Pancreas (tissue), 10 donors: ENCODE results near the gene C10orf67. TPM values are rescaled to one million over a fixed set of nuclear protein-coding genes. Genes with fewer than 3 reads are reported as not detected.

Source experiments
- ATAC-seq, 4 donors: fragments of 200-7000 bp; cut with Tn5 transposase; one replicate each; pipeline versions ENCODE4 v1.8.0 to v1.9.1; 2020; ENCODE audit warnings: mild to moderate bottlenecking in 4 of 4, moderate library complexity in 4 of 4
- DNase-seq, 6 donors: peaks; one replicate each; pipeline ENCODE4 v3.0.0-alpha.2; 2020
- FAIRE-seq: peaks from 2 replicates; lab custom pipeline; 2012; peaks lifted over from hg19 to GRCh38; lab: Jason Lieb, UNC
- H3K27ac ChIP-seq, 4 donors: fragments of 200-600 bp; sonication (generic); 1 replicate in 3 of 4; 2 replicates in 1 of 4; pipeline versions ENCODE4 v1.5.0 to v1.8.0; 2020
- H3K27me3 ChIP-seq, 4 donors: fragments of 200-600 bp; one replicate each; pipeline ENCODE4 v1.8.0; 2021
- H3K36me3 ChIP-seq, 3 donors: fragments of 200-600 bp; sonication (generic) in 1 of 3; one replicate each; pipeline versions ENCODE4 v1.5.0 to v1.8.0; 2020 to 2021
- H3K4me1 ChIP-seq, 3 donors: fragments of 200-600 bp; one replicate each; pipeline ENCODE4 v1.8.0; 2021
- H3K4me3 ChIP-seq, 4 donors: fragments of 200-600 bp; sonication (generic) in 2 of 4; one replicate each; pipeline versions ENCODE4 v1.5.0 to v1.8.0; 2020 to 2021
- H3K9me3 ChIP-seq, 4 donors: fragments of 200-600 bp; one replicate each; pipeline ENCODE4 v1.8.0; 2021
- WGBS, 2 donors: extraction: QIAGEN DNeasy Blood & Tissue Kit; methylation state at CpG; one replicate each; pipeline ENCODE4 v1.1.7; 2013; 5-methylcytosine and 5-hydroxymethylcytosine counted together
- intact Hi-C, 3 donors: fragments of 100-400 bp; cut with DNase I; formaldehyde crosslinking; loops; one replicate each; pipeline versions ENCODE4 v1.11.1 to v1.14.2; 2022
- polyA plus RNA-seq, 2 donors: library from polyadenylated mRNA; stranded (reverse); fragments of 200-250 nt; gene quantifications; one replicate each; pipeline ENCODE4 v1.2.3, GENCODE V29; 2013
- total RNA-seq, 6 donors: library from RNA; stranded (reverse); fragmentation: NEBNext Ultra II Directional in 4 of 6; extraction: Animal tissue kit (Norgen Biotek cat#: 25700) in 4 of 6; gene quantifications; one replicate each; pipeline versions ENCODE4 v1.2.1 to v1.2.4, GENCODE V29; 2021 to 2023
- TF ChIP-seq, protein P1 (sequence below), 4 donors: fragments of 200-600 bp; sonication (generic) in 3 of 4; IDR thresholded peaks; one replicate each; pipeline versions ENCODE4 v1.5.0 to v1.8.0; 2021; ENCODE audit warnings: antibody characterized with exemption in 4 of 4
- donor health status: healthy with polysubstance abuse.
- donor health status: DM: no; HTN: no; CAD: no; lungs with moderate emphysema.
- donor health status: DM: no; HTN: no; CAD: no.
- donor health status: control.
- donor health status: control.
- donor health status: Bipolar disorder and iron deficiency.
- donor health status: DM: yes; HTN: yes; CAD: no.
- donor health status: DM: no; HTN: no; CAD: no.
- donor health status: DM: no; HTN: no; CAD: no.
- donor health status: DM: yes; HTN: yes; CAD: no.

C10orf67 gene
- total and polyA plus RNA-seq, 8 donors = 0.02 to 0.16 (median 0.08) TPM; not detected in 3

DNA sequence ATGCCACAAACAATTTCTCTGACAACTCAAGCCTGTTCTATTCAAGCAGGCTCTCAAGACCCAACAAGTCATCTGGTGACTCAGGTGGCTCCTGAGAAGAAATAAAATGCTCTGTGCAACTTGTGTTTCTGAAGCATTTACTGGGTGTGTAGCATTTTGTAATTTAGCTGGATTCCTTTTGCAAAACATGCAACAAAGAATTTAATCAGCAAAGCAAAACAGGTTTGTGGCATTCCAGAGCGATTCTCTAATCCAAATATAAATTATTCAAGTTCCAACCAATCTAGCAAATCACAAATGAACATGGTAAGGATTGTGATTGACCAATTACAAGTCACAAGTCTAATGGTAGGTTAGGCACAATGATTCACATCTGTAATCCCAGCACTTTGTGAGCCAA is 39.8 kb upstream of the C10orf67 start:
- DNase-seq (no peak), ATAC-seq (no peak), FAIRE-seq (no peak)
- 57 to 71% methylated on average over 1 of the region's 1 CpG for WGBS, 2 donors
- Histone ChIP-seq H3K27ac (no peak overlapping the region), H3K4me1 (no peaks in the 10 kb centered on the region), H3K9me3 (no peaks in the 10 kb centered on the region), H3K36me3 (no peaks in the 10 kb centered on the region), H3K4me3 (no peak overlapping the region), H3K27me3 (no peaks in the 10 kb centered on the region)
- intact Hi-C loops = no loop called here
- TF ChIP-seq, protein P1, sequence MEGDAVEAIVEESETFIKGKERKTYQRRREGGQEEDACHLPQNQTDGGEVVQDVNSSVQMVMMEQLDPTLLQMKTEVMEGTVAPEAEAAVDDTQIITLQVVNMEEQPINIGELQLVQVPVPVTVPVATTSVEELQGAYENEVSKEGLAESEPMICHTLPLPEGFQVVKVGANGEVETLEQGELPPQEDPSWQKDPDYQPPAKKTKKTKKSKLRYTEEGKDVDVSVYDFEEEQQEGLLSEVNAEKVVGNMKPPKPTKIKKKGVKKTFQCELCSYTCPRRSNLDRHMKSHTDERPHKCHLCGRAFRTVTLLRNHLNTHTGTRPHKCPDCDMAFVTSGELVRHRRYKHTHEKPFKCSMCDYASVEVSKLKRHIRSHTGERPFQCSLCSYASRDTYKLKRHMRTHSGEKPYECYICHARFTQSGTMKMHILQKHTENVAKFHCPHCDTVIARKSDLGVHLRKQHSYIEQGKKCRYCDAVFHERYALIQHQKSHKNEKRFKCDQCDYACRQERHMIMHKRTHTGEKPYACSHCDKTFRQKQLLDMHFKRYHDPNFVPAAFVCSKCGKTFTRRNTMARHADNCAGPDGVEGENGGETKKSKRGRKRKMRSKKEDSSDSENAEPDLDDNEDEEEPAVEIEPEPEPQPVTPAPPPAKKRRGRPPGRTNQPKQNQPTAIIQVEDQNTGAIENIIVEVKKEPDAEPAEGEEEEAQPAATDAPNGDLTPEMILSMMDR (IDR thresholded peaks at IDR 0.05) = no peak

DNA sequence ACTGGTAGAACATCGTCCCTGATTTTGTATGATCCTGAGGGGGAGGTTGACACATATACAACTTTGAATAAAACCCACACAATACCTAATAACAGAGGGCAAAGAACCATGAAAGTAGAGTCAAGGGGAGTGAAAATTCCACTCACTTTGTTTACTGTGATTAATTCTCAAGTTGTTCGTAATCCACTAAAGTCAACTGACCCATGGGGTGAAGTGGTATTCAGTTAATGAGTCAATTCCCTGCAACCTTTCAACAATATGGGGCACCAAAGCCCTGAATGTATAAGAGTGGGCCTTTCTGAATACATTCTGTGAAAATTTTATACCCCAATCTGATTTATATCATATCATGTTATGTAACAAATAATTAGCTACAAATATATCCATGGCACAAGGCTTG is 39.0 kb upstream of the C10orf67 start:
- intact Hi-C loops = no loop called here
- TF ChIP-seq, protein P1 (IDR thresholded peaks at IDR 0.05) = no peak
- Histone ChIP-seq H3K36me3 (no peaks in the 10 kb centered on the region), H3K27me3 (no peaks in the 10 kb centered on the region), H3K9me3 (no peaks in the 10 kb centered on the region), H3K27ac (no peak overlapping the region), H3K4me1 (no peaks in the 10 kb centered on the region), H3K4me3 (no peak overlapping the region)
- FAIRE-seq (no peak), DNase-seq (no peak), ATAC-seq (no peak)
- WGBS, 2 donors = 85 to 87% methylated on average over 2 of the region's 2 CpGs

DNA sequence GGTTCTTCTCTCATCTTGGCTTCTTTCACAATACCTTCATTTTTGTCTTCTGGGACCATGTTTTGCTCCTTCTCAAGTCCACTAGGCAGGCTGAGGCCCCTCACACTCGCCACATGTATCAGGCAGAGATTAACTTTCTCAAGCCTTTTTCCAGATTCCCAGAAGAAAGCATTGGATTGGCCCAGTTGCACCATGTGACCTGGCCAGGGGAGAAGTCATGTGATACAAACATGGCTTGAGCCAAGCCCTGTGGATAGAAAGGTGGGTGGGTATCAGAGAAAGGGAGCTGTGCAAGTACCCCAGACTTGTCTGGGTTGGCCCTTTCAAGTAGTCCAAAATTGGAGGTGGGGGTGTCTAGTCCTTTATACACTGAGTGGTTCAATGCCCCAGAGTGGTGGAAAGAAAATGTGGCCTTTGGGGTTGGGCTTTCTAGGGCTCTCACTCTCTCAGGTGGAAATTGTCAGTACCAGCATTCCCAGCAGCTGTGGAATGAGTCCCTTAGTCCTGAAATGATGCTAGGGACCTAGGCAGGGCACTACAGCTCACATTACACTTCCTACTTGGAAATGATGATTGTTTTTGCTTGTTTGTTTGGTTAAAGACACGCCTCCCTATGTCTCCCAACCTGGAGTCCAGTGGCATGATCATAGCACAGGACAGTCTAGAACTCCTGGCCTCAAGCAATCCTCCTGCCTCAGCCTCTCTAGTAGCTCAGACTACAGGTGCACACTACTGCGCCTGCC is 36.9 kb upstream of the C10orf67 start:
- H3K27ac ChIP-seq = no peak overlapping the region
- intact Hi-C loops = no loop called here
- TF ChIP-seq, protein P1 (IDR thresholded peaks at IDR 0.05) = no peak
- no peaks in the 10 kb centered on the region for H3K9me3 ChIP-seq
- 75 to 93% methylated on average over 3 of the region's 3 CpGs for WGBS, 2 donors
- no peak for FAIRE-seq
- no peaks in the 10 kb centered on the region for H3K27me3 ChIP-seq
- no peaks in the 10 kb centered on the region for H3K4me1 ChIP-seq
- no peak overlapping the region for H3K4me3 ChIP-seq
- DNase-seq = no peak
- ATAC-seq = no peak
- H3K36me3 ChIP-seq = no peaks in the 10 kb centered on the region

DNA sequence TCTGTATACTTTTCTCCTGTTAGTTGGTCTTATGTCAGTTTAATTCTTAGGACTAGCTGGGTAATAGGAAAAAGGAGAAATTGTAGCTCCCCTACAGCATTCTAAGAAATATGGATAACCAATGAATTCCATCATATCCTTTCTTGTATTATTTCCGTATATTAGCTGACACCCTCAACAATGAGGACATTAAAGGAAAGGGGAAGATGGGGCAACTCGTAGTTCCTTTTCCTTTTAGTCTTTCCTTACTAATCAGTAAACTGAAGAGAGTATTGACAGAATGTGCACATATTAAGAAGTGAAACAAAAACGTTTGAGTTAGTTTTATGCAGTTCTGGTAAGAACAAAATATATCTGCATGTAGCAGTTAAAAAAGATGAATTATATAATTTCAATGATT is 35.1 kb upstream of the C10orf67 start:
- TF ChIP-seq, protein P1 (IDR thresholded peaks at IDR 0.05) = no peak
- intact Hi-C loops = no loop called here
- no peak for DNase-seq
- no peak overlapping the region for H3K4me3 ChIP-seq
- H3K4me1 ChIP-seq = no peaks in the 10 kb centered on the region
- H3K9me3 ChIP-seq = no peaks in the 10 kb centered on the region
- no peak overlapping the region for H3K27ac ChIP-seq
- 49 to 58% methylated on average over 3 of the region's 3 CpGs for WGBS, 2 donors
- FAIRE-seq = no peak
- ATAC-seq = no peak
- no peaks in the 10 kb centered on the region for H3K36me3 ChIP-seq
- no peaks in the 10 kb centered on the region for H3K27me3 ChIP-seq

DNA sequence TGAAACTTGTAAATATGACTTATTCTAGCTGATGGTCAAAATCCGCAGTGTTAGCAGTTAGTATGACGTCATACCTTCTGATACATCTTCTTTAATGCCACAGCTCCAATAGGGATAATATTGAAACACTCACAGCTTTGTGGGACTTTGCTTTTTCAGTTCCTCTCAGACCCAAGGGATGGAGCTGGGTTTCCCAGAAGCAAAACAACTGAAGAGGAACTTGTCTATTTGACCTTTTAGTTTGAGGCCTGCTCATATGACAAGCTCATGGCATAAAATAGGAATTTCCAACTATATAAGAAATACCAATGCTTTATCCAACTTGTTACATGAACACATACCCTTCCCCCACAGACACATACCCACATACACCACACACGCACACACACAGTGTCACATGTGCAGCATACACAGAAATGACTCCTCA is 31.6 kb upstream of the C10orf67 start:
- ATAC-seq (peak in 2 of 4 donors; percentile 62 to 67), FAIRE-seq (no peak), DNase-seq (no peak)
- H3K27me3 ChIP-seq = no peaks in the 10 kb centered on the region
- H3K27ac ChIP-seq = no peak overlapping the region
- TF ChIP-seq, protein P1 (IDR thresholded peaks at IDR 0.05) = no peak
- intact Hi-C loops = no loop called here
- no peak overlapping the region for H3K4me3 ChIP-seq
- no peaks in the 10 kb centered on the region for H3K9me3 ChIP-seq
- WGBS, 2 donors = 74 to 81% methylated on average over 3 of the region's 3 CpGs
- no peaks in the 10 kb centered on the region for H3K4me1 ChIP-seq
- H3K36me3 ChIP-seq = no peaks in the 10 kb centered on the region
